Caco-2 (cell line): Measurements from ENCODE around the gene DOCK2. TPM values are rescaled to one million over a fixed set of nuclear protein-coding genes. Genes with fewer than 3 reads are reported as not detected.

Experiments
- BruUV-seq: library from RNA; stranded (reverse); fragments of 400-500 nt; replicated peaks from 2 replicates; lab custom pipeline; 2021; lab: Mats Ljungman, UMichigan
- CTCF ChIA-PET: fragments of 300-600 bp; sonication (Branson Sonifier 250); formaldehyde crosslinking; loops from one replicate; lab custom pipeline; 2022; ENCODE audit warnings: antibody characterized with exemption; lab: Charles Lee
- POLR2A ChIA-PET: fragments of 300-600 bp; sonication (Branson Sonifier 250); formaldehyde crosslinking; loops from one replicate; lab custom pipeline; 2022; ENCODE audit warnings: antibody characterized with exemption; lab: Charles Lee
- DNase-seq, 2 experiments: peaks; one replicate each; pipeline versions ENCODE4 v3.0.0 to v3.0.0-alpha.2; 2020 to 2022
- H3K27me3 ChIP-seq: replicated peaks from 2 replicates; pipeline ENCODE4 v1.6.0; 2011; ENCODE audit warnings: low read length; ENCODE audit not compliant: control insufficient read depth, insufficient read depth
- H3K36me3 ChIP-seq: 2 replicates; pipeline ENCODE4 v1.5.1; 2011; ENCODE audit warnings: low read length; ENCODE audit not compliant: control insufficient read depth, insufficient read depth
- H3K4me1 ChIP-seq: fragments of 250-450 bp; sonication (Bioruptor Pico); 2 replicates; pipeline ENCODE4 v1.5.1; 2020; ENCODE audit warnings: mild to moderate bottlenecking
- H3K4me3 ChIP-seq: 2 replicates; pipeline ENCODE4 v1.5.1; 2011; ENCODE audit warnings: low read depth, mild to moderate bottlenecking, control low read depth, low read length
- H3K9me3 ChIP-seq: fragments of 250-450 bp; sonication (Bioruptor Pico); 2 replicates; pipeline ENCODE4 v1.5.1; 2020; ENCODE audit warnings: mild to moderate bottlenecking, moderate library complexity
- H3K27ac Mint-ChIP-seq: one replicate; pipeline ENCODE4 v1.8.0; 2022; ENCODE audit warnings: mixed read lengths; ENCODE audit not compliant: unreplicated experiment
- H3K27me3 Mint-ChIP-seq: one replicate; pipeline ENCODE4 v1.8.0; 2022; ENCODE audit warnings: mixed read lengths; ENCODE audit not compliant: insufficient read depth, unreplicated experiment
- H3K36me3 Mint-ChIP-seq: one replicate; pipeline ENCODE4 v1.8.0; 2022; ENCODE audit warnings: mild to moderate bottlenecking, mixed read lengths; ENCODE audit not compliant: insufficient read depth, unreplicated experiment
- H3K4me1 Mint-ChIP-seq: one replicate; pipeline ENCODE4 v1.8.0; 2022; ENCODE audit warnings: low read depth, mixed read lengths; ENCODE audit not compliant: unreplicated experiment
- H3K4me3 Mint-ChIP-seq: one replicate; pipeline ENCODE4 v1.8.0; 2022; ENCODE audit warnings: mild to moderate bottlenecking, moderate library complexity, mixed read lengths; ENCODE audit not compliant: unreplicated experiment
- H3K9me3 Mint-ChIP-seq: one replicate; pipeline ENCODE4 v1.8.0; 2022; ENCODE audit warnings: mixed read lengths; ENCODE audit not compliant: unreplicated experiment
- CTCF ChIP-seq, 2 experiments: fragments of 200-600 bp in 1 of 2; IDR thresholded peaks; 1 replicate in 1 of 2; 2 replicates in 1 of 2; pipeline versions ENCODE4 v1.5.1 to v1.8.0; 2011 to 2022; ENCODE audit warnings: antibody characterized with exemption in 1 of 2, control low read depth in 1 of 2, inconsistent platforms in 1 of 2, low read depth in 1 of 2, low read length in 1 of 2, mild to moderate bottlenecking in 1 of 2, moderate library complexity in 1 of 2; ENCODE audit not compliant: insufficient read depth in 1 of 2, severe bottlenecking in 1 of 2, unreplicated experiment in 1 of 2
- intact Hi-C: fragments of 100-400 bp; cut with micrococcal nuclease; formaldehyde crosslinking; loops from one replicate; pipeline ENCODE4 v1.10.0; 2022; ENCODE audit not compliant: unreplicated experiment
- total RNA-seq: library from RNA; stranded (reverse); gene quantifications from 2 replicates; pipeline ENCODE4 v1.2.3, GENCODE V29; 2022

DOCK2 gene
- total RNA-seq, 1 experiment from 2014 or later = 0.09 TPM

GRCh38 chr5:169647566-169647965 lies 10.5 kb downstream of the DOCK2 start:
- Mint-ChIP-seq H3K9me3 (no peaks in the 10 kb centered on the region), H3K4me3 (no peak overlapping the region), H3K4me1 (no peaks in the 10 kb centered on the region), H3K36me3 (no peaks in the 10 kb centered on the region), H3K27ac (no peak overlapping the region), H3K27me3 (peaks cover 34% of the 10 kb centered on the region)
- CTCF ChIA-PET = no interaction called here
- TF ChIP-seq CTCF (IDR thresholded peaks at IDR 0.05; ENCODE audit: insufficient read depth in 1 of 2, low read depth in 1 of 2, low read length in 1 of 2, severe bottlenecking in 1 of 2, unreplicated experiment in 1 of 2) = no peak
- Histone ChIP-seq H3K27me3 (no peaks in the 10 kb centered on the region; the same call in 1 of the 2 replicates), H3K9me3 (no peaks in the 10 kb centered on the region), H3K36me3 (no peaks in the 10 kb centered on the region), H3K4me1 (no peaks in the 10 kb centered on the region), H3K4me3 (no peak overlapping the region)
- no peak for DNase-seq
- intact Hi-C loops = no loop called here
- BruUV-seq = no TSS peak
- POLR2A ChIA-PET = no interaction called here

- Histone ChIP-seq H3K9me3 (no peaks in the 10 kb centered on the region), H3K27me3 (no peaks in the 10 kb centered on the region; the same call in 1 of the 2 replicates), H3K4me1 (no peaks in the 10 kb centered on the region), H3K4me3 (no peak overlapping the region), H3K36me3 (no peaks in the 10 kb centered on the region)
- H3K27me3 Mint-ChIP-seq = peaks cover 32% of the 10 kb centered on the region
- no peaks in the 10 kb centered on the region for H3K4me1 Mint-ChIP-seq
- no peak for TF ChIP-seq CTCF (IDR thresholded peaks at IDR 0.05; ENCODE audit: insufficient read depth in 1 of 2, low read depth in 1 of 2, low read length in 1 of 2, severe bottlenecking in 1 of 2, unreplicated experiment in 1 of 2)
- ChIA-PET CTCF (no interaction called here), POLR2A (no interaction called here)
- H3K27ac Mint-ChIP-seq = no peak overlapping the region
- intact Hi-C loops = no loop called here
- no peak for DNase-seq
- H3K4me3 Mint-ChIP-seq = no peak overlapping the region
- BruUV-seq = no TSS peak
- no peaks in the 10 kb centered on the region for H3K9me3 Mint-ChIP-seq
- no peaks in the 10 kb centered on the region for H3K36me3 Mint-ChIP-seq
These were observed 11.7 kb downstream of the DOCK2 start for GRCh38 chr5:169648725-169649310.

GRCh38 chr5:169649486-169649885 lies 12.4 kb downstream of the DOCK2 start:
- Mint-ChIP-seq H3K4me1 (no peaks in the 10 kb centered on the region), H3K27me3 (peaks cover 28% of the 10 kb centered on the region), H3K4me3 (no peak overlapping the region), H3K27ac (no peak overlapping the region), H3K9me3 (no peaks in the 10 kb centered on the region), H3K36me3 (no peaks in the 10 kb centered on the region)
- BruUV-seq = no TSS peak
- intact Hi-C loops = no loop called here
- no peaks in the 10 kb centered on the region for H3K36me3 ChIP-seq
- TF ChIP-seq CTCF (IDR thresholded peaks at IDR 0.05; ENCODE audit: insufficient read depth in 1 of 2, low read depth in 1 of 2, low read length in 1 of 2, severe bottlenecking in 1 of 2, unreplicated experiment in 1 of 2) = no peak
- CTCF ChIA-PET = no interaction called here
- DNase-seq = no peak
- no peak overlapping the region for H3K4me3 ChIP-seq
- POLR2A ChIA-PET = no interaction called here
- no peaks in the 10 kb centered on the region for H3K4me1 ChIP-seq
- no peaks in the 10 kb centered on the region; the same call in 1 of the 2 replicates for H3K27me3 ChIP-seq
- no peaks in the 10 kb centered on the region for H3K9me3 ChIP-seq
